Mesenchymal stem cell (in vitro differentiated cells and primary cell): ENCODE data around the gene ALPG.
"Not testable (repeated sequence)": the region's sequence is repeated elsewhere in the genome, so short reads cannot be mapped to it uniquely, and the experiment has no call there.

ENCODE experiments used
- DNase-seq: peaks from one replicate; pipeline ENCODE4 v3.0.0-alpha.2; 2013
- H2AFZ ChIP-seq: one replicate; pipeline ENCODE4 v1.6.1; 2013; ENCODE audit warnings: low read depth, mild to moderate bottlenecking, control low read depth, inconsistent platforms, low read length, moderate library complexity
- H2AK5ac ChIP-seq: 2 replicates; pipeline ENCODE4 v1.6.1; 2013; ENCODE audit warnings: low read length, moderate library complexity, mild to moderate bottlenecking, inconsistent platforms; ENCODE audit not compliant: severe bottlenecking
- H2BK120ac ChIP-seq: one replicate; pipeline ENCODE4 v1.6.1; 2013; ENCODE audit warnings: low read depth, mild to moderate bottlenecking, inconsistent platforms, low read length, moderate library complexity
- H2BK12ac ChIP-seq, 2 experiments: one replicate each; pipeline ENCODE4 v1.6.1; 2013; ENCODE audit warnings: inconsistent platforms in 2 of 2, low read length in 2 of 2, mild to moderate bottlenecking in 2 of 2, moderate library complexity in 2 of 2, control low read depth in 1 of 2
- H2BK15ac ChIP-seq: one replicate; pipeline ENCODE4 v1.6.1; 2013; ENCODE audit warnings: mild to moderate bottlenecking, low read depth, inconsistent platforms; ENCODE audit not compliant: poor library complexity, severe bottlenecking
- H2BK5ac ChIP-seq: 2 replicates; pipeline ENCODE4 v1.6.1; 2013; ENCODE audit warnings: low read depth, mild to moderate bottlenecking, low read length, control low read depth, inconsistent platforms; ENCODE audit not compliant: poor library complexity, severe bottlenecking
- H3K14ac ChIP-seq, 2 experiments: one replicate each; pipeline ENCODE4 v1.6.1; 2013; ENCODE audit warnings: inconsistent platforms in 2 of 2, low read length in 2 of 2, control low read depth in 1 of 2, mild to moderate bottlenecking in 1 of 2, moderate library complexity in 1 of 2
- H3K18ac ChIP-seq, 2 experiments: one replicate each; pipeline ENCODE4 v1.6.1; 2013; ENCODE audit warnings: inconsistent platforms in 2 of 2, low read length in 2 of 2, control low read depth in 1 of 2, low read depth in 1 of 2, mild to moderate bottlenecking in 1 of 2
- H3K23ac ChIP-seq, 2 experiments: one replicate each; pipeline ENCODE4 v1.6.1; 2013; ENCODE audit warnings: inconsistent platforms in 2 of 2, low read length in 2 of 2, mild to moderate bottlenecking in 2 of 2, moderate library complexity in 2 of 2, control low read depth in 1 of 2
- H3K27ac ChIP-seq: 2 replicates; pipeline ENCODE4 v1.5.1; 2013; ENCODE audit warnings: mild to moderate bottlenecking, moderate library complexity, low read length, control low read depth, inconsistent platforms; ENCODE audit not compliant: poor library complexity, severe bottlenecking
- H3K27me3 ChIP-seq, 2 experiments: 2 replicates each; pipeline versions ENCODE4 v1.6.1 to v1.7.0; 2013; ENCODE audit warnings: low read length in 2 of 2, mild to moderate bottlenecking in 2 of 2, moderate library complexity in 2 of 2, control low read depth in 1 of 2, inconsistent platforms in 1 of 2; ENCODE audit not compliant: control insufficient read depth in 1 of 2, insufficient read depth in 1 of 2
- H3K36me3 ChIP-seq, 2 experiments: 2 replicates each; pipeline versions ENCODE4 v1.6.1 to v1.7.0; 2013; ENCODE audit warnings: low read length in 2 of 2, control low read depth in 1 of 2, inconsistent platforms in 1 of 2, low read depth in 1 of 2, mild to moderate bottlenecking in 1 of 2; ENCODE audit not compliant: insufficient read depth in 2 of 2, control insufficient read depth in 1 of 2
- H3K4ac ChIP-seq, 2 experiments: one replicate each; pipeline ENCODE4 v1.6.1; 2013; ENCODE audit warnings: inconsistent platforms in 2 of 2, low read length in 2 of 2, mild to moderate bottlenecking in 2 of 2, moderate library complexity in 2 of 2, control low read depth in 1 of 2, low read depth in 1 of 2
- H3K4me1 ChIP-seq: 2 replicates; pipeline ENCODE4 v1.6.1; 2013; ENCODE audit warnings: low read depth, low read length, control low read depth; ENCODE audit not compliant: control insufficient read depth, insufficient read depth
- H3K4me2 ChIP-seq: 2 replicates; pipeline ENCODE4 v1.6.1; 2013; ENCODE audit warnings: low read length, mild to moderate bottlenecking, inconsistent platforms; ENCODE audit not compliant: poor library complexity, severe bottlenecking
- H3K4me3 ChIP-seq, 2 experiments: 2 replicates each; pipeline versions ENCODE4 v1.5.1 to v1.7.0; 2013; ENCODE audit warnings: low read length in 2 of 2, mild to moderate bottlenecking in 2 of 2, control low read depth in 1 of 2, low read depth in 1 of 2; ENCODE audit not compliant: insufficient read depth in 1 of 2
- H3K79me1 ChIP-seq: replicated peaks from 2 replicates; pipeline ENCODE4 v1.6.1; 2013; ENCODE audit warnings: mild to moderate bottlenecking, control low read depth, low read length, inconsistent platforms; ENCODE audit not compliant: poor library complexity, severe bottlenecking
- H3K9ac ChIP-seq: 2 replicates; pipeline ENCODE4 v1.7.0; 2013; ENCODE audit warnings: mild to moderate bottlenecking, low read length, moderate library complexity
- H3K9me3 ChIP-seq: 2 replicates; pipeline ENCODE4 v1.7.0; 2013; ENCODE audit warnings: mild to moderate bottlenecking, low read length; ENCODE audit not compliant: control insufficient read depth
- H4K8ac ChIP-seq: one replicate; pipeline ENCODE4 v1.6.1; 2013; ENCODE audit warnings: inconsistent platforms, mild to moderate bottlenecking, low read length, moderate library complexity
- H4K91ac ChIP-seq: one replicate; pipeline ENCODE4 v1.6.1; 2013; ENCODE audit warnings: mild to moderate bottlenecking, low read length, inconsistent platforms
- WGBS: methylation state at CpG from one replicate; pipeline ENCODE4 v1.1.7; 2013; ENCODE audit warnings: mixed read lengths; 5-methylcytosine and 5-hydroxymethylcytosine counted together

Gene ALPG

GRCh38 chr2:232363784-232364615, 42.6 kb upstream of the ALPG start:
- peak; percentile 60 for DNase-seq
- no peaks in the 10 kb centered on the region for H3K79me1 ChIP-seq
- peaks cover 30% of the 10 kb centered on the region for H3K4me1 ChIP-seq
- H2BK120ac ChIP-seq: no peak overlapping the region
- H2AK5ac ChIP-seq: peak overlapping the region; percentile 61
- no peak overlapping the region for H2BK15ac ChIP-seq
- peak overlapping the region; percentile 83 for H2AFZ ChIP-seq
- peak overlapping the region; percentile 91 for H4K8ac ChIP-seq
- no peak overlapping the region for H2BK5ac ChIP-seq
- peak overlapping the region in 1 of 2 experiments; percentile 50 for H3K18ac ChIP-seq
- no peaks in the 10 kb centered on the region for H3K9me3 ChIP-seq
- H3K36me3 ChIP-seq: no peaks in the 10 kb centered on the region
- 84% methylated on average over 14 of the region's 14 CpGs for WGBS
- H3K4ac ChIP-seq: peak overlapping the region in 1 of 2 experiments; percentile 11
- H4K91ac ChIP-seq: peak overlapping the region; percentile 71
- peak overlapping the region in 1 of 2 experiments; percentile 76 for H3K14ac ChIP-seq
- H3K27ac ChIP-seq: no peak overlapping the region
- no peak overlapping the region for H2BK12ac ChIP-seq
- H3K4me2 ChIP-seq: no peak overlapping the region
- peak overlapping the region; percentile 22 to 55 for H3K4me3 ChIP-seq
- H3K9ac ChIP-seq: peak overlapping the region; percentile 65
- no peak overlapping the region for H3K23ac ChIP-seq
- peaks cover 0 to 5% of the 10 kb centered on the region in 2 experiments for H3K27me3 ChIP-seq

- WGBS: 90% methylated on average over 14 of the region's 18 CpGs
- not testable (repeated sequence) for H3K9ac ChIP-seq
These were observed 41.6 kb upstream of the ALPG start for GRCh38 chr2:232364806-232365594.

GRCh38 chr2:232365621-232366321, 40.9 kb upstream of the ALPG start:
- no peak overlapping the region for H3K9ac ChIP-seq
- H3K4me3 ChIP-seq: no peak overlapping the region
- 72% methylated on average over 20 of the region's 20 CpGs for WGBS
- no peak overlapping the region for H2BK120ac ChIP-seq
- peak; percentile 59 for DNase-seq
- H3K27me3 ChIP-seq: peaks cover 0 to 9% of the 10 kb centered on the region in 2 experiments
- H3K9me3 ChIP-seq: no peaks in the 10 kb centered on the region
- no peak overlapping the region for H2AK5ac ChIP-seq
- no peak overlapping the region for H2AFZ ChIP-seq
- H3K18ac ChIP-seq: no peak overlapping the region
- no peak overlapping the region for H3K14ac ChIP-seq
- H3K27ac ChIP-seq: peak overlapping the region; percentile 30
- H4K91ac ChIP-seq: no peak overlapping the region
- H3K4ac ChIP-seq: no peak overlapping the region
- no peak overlapping the region for H3K4me2 ChIP-seq
- no peak overlapping the region for H2BK15ac ChIP-seq
- no peak overlapping the region for H2BK5ac ChIP-seq
- no peak overlapping the region for H2BK12ac ChIP-seq
- no peaks in the 10 kb centered on the region for H3K79me1 ChIP-seq
- no peaks in the 10 kb centered on the region for H3K36me3 ChIP-seq
- H3K4me1 ChIP-seq: peaks cover 30% of the 10 kb centered on the region
- no peak overlapping the region for H3K23ac ChIP-seq
- H4K8ac ChIP-seq: no peak overlapping the region

More at GRCh38 chr2:232364806-232365594, 41.6 kb upstream of the ALPG start:
- H3K23ac ChIP-seq, H3K18ac ChIP-seq, H3K36me3 ChIP-seq, H2BK5ac ChIP-seq, H4K8ac ChIP-seq, H3K27me3 ChIP-seq, H3K4me2 ChIP-seq, H3K4ac ChIP-seq, H4K91ac ChIP-seq, H3K4me3 ChIP-seq, H2BK12ac ChIP-seq, H3K14ac ChIP-seq, DNase-seq, H3K9me3 ChIP-seq, H3K79me1 ChIP-seq, H2BK15ac ChIP-seq, H2BK120ac ChIP-seq, H2AFZ ChIP-seq: not testable (repeated sequence)
- H3K4me1 ChIP-seq: peaks cover 30% of the 10 kb centered on the region
- H2AK5ac ChIP-seq: peak overlapping the region; percentile 87
- H3K27ac ChIP-seq: peak overlapping the region; percentile 27
